Measurements from ENCODE around the gene BEND5.

Gene BEND5

GRCh38 chr1:48678710-48679505 is 97.8 kb downstream of the BEND5 start:
- DNase-seq: no peak

Data from activated CD4-positive, alpha-beta T cell treated with anti-CD3 and anti-CD28 coated beads for 1 hour (primary cell).